ENCODE measurements around the gene DTNA.

Gene DTNA

DNA sequence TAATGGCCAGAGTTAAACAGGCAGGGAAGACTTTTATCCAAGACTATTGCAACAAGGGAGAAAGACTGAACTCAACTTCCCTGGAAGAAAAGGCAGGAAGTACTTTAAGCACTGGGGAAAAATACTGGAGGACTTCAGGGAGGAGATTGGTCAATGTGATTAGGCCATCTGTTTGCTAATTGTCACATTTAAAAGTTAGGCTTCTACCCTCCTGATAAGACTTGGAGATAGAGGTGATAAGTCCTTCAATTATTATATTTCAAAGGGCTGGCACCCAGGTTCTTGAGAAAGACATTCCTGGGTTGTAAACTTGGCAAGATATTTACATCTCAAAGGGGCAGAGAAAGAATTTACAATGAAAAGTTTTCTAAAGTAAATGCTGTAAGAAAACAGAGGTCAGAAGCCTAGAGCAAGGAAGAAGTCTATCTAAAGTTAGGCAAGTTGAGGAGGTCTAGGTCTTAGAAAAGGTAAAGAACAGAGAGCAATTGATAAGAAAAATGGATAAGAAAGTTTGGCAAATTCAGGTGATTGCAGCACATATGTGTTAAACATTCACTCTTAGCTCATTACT, 48.4 kb downstream of the DTNA start:
- DNase-seq: no peak
- intact Hi-C loops (cut with DNase I): no loop called here

DNA sequence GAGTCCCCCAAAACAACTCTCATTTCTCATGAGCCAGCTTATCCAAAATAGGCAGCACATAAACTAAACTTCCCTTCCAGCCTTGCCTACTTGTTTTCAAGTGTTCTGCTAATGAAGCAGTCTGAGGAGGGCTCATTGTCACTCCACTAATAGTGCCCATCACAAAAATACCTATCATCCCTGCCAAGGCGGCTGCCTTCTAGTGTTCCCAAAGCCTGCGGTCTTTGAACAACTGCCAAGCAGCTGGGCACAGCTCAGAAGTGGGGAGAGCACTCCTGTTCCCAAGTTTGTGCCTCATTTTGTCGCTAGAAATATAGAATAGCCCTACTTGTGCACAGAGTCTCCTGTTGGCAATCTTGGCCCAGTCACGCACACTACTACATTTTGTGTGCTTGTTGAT, 50.3 kb downstream of the DTNA start:
- DNase-seq: peak in 22 of 42 donors; percentile 10 to 61 (median 40)
- intact Hi-C loops (cut with DNase I): no loop called here

DNA sequence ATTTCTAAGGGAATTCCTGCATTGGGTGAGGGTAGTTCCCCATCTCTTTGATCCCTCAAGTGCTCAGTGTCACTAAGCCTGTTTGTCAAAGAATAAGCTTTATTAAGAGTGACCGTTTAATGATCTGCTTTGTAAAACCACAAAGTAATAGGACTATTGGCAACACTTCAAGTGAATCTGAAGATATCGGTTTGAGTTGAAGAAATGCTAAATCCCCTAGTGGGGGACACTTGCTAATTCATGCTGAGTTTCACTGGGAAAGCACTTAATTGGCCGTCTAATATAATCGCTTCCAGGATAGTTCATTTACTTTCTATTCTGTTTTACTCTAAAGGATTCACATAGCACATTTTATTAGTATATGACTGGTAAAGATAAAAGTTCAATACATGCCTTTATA, 54.4 kb downstream of the DTNA start:
- intact Hi-C loops (cut with DNase I): no loop called here
- no peak for DNase-seq

DNA sequence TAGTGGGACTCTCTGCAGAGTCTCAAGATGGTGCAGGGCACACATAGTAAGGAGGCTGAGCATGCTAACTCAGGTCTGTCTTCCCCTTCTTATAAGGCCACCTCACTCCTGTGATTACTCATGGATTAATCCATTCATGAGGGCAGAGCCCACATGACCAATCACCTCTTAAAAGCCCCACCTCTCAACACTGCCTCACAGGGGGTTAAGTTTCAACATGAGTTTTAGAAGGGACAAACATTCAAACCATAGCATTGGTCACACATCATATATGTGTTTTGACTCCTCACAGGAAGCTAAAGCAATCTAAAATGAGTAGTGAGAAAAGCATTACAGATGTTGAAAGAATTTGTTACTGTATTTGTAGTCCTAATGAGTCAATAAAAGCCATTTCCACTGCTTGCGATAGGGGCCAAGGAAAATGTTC, 57.5 kb downstream of the DTNA start:
- no peak for DNase-seq
- intact Hi-C loops (cut with DNase I): no loop called here

DNA sequence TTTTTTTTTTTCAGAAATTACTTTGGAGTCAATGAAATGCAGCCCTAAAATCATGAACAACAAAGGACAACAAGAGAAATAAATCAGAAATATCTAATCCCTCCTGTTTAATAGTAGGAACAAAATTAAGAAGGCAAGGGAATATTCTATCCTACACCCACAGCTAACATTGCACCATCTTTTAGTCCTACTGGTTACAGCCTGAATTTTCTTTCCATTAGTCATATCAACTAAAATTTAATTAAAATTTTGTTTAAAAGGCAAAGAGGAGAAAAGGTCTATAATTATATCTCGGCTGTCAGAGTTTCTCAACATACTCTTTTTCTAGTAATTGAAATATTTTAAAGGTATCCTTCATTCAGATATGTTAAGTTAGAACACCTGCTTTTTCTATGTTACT, 61.9 kb downstream of the DTNA start:
- intact Hi-C loops (cut with DNase I): no loop called here
- no peak for DNase-seq

DNA sequence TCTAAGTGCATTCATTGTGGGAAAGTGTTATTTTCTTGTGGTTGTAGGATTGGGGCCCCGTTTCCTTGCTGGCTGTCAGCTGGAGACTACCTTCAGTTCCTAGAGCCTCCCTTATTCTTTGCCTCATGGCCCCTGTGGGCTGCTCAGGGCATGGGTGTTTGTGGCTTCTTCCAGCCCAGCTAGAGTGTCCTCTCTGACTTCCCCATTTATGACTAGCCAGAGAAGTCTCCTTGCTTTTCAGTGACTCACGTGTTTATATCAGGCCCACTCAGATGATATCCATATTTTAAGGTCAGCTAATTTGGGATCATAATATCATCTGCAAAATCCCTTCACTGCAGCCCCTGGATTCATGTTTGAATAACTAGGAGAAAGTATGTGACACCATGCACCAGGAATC, 62.8 kb downstream of the DTNA start:
- intact Hi-C loops (cut with DNase I): no loop called here
- DNase-seq: no peak

DNA sequence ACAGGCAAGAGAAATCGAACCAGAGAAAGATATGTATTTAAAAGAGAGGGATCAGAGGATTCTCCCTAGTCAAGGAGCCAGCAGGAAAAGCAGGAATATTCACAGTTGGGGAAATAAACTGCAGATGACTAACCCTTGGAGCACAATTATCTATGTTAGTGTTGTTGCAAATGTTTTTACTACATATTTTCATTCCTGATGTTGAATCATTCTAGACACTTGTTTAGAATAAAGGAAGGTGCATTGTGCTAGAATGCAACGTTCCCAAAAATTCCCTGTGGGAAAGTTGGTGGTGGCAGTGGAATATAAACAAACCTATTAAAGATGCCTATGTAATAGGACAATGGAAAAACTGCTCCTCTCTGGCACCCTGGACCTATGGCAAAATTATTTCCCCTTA, 63.3 kb downstream of the DTNA start:
- DNase-seq: no peak
- intact Hi-C loops (cut with DNase I): no loop called here

DNA sequence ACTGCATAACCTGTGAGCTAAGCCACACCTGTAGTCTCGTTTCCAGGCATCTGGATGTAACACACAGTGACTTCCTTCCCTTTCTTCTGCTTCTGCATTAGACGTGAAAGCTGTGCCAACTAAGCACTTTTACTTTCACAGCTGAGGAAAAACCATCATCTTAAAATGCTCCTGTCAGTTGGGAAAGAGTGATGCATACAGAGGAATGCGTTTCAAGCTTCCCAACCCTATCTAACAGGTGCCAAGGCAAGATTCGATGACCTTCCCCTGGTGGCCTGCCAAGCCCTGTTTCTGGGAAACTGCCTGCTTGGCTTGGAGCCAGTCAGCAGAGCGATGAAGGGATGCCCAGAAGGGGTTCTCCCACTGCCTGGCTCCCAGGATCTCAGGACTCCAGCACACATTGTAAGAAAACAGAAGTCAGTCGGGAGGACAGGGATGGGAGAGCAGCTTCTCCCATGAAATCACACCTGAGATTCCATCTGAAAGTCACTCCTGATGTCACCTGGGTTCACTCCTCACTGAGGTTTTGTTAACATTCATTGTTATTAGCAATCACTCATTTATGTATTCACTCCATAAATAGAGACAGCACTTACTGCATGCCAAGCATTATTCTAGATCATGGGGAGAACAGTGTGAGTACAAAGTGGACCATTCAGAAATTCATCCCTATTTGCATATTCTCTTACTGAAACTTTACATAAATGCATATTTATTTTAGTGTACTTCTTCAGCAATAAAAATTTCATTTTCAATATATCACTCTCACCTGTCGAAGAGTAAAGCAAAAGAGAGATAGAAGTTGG, 64.1 kb downstream of the DTNA start:
- intact Hi-C loops (cut with DNase I): no loop called here
- peak in 41 of 42 donors; percentile 11 to 82 (median 51) for DNase-seq

DNA sequence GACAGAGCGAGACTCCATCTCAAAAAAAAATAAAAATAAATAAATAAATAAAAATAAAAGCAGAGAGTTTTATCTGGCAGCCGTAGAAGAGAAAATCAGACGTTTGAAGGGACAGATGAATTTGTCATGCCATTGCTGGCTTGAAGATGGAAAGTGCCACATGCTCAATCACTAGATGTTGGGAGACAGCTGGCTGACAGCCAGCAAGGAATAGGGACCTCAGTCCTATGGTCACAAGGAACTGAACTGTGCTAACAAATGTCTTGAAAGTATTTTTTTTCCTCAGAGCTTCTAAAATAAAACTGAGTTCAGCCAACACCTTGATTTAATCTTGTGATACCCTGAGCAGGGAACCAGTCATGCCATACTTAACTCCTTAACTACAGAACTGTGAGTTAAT, 65.4 kb downstream of the DTNA start:
- DNase-seq: no peak
- intact Hi-C loops (cut with DNase I): no loop called here

DNA sequence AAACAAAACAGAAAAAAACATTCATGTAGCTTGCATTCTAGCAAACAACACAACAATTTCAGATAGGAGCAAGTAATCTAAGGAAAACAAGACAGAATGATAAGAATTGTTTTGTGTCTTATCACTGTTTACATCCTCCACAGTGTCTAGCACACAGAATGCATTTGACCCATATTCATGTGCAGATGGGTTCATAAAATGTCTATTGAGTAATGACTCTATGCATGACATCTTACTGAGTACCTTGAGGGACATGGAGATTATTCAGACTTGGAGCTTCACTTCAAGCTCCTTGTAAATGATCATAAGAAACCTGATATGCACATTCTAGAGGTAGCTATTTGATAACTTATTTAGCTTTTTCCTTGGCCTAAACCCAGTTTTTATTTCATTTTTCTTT, 69.0 kb downstream of the DTNA start:
- intact Hi-C loops (cut with DNase I): no loop called here
- no peak for DNase-seq

DNA sequence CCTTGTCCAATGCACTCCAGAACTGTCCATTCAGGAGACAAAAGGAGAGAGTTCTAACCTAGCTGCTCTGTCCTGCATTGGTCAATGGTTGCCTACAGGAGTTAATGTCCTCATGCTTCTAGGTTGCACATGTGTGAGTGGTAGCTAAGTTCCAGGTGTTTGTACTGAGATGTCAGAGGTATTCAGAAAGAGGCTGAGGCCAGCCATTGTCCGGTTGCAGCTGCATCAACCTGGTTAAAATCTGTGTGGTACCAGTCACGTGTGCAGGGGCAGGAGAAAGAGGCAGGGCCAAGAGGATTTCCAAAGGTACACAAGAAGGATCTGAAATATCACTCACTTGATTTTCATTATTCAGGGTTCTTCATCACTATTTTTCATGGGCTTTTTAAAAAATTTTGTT, 70.8 kb downstream of the DTNA start:
- no peak for DNase-seq
- intact Hi-C loops (cut with DNase I): loop anchor here (10.0 kb wide), 2 partner anchors 126 to 426 kb away; no protein-coding TSS in a partner anchor

DNA sequence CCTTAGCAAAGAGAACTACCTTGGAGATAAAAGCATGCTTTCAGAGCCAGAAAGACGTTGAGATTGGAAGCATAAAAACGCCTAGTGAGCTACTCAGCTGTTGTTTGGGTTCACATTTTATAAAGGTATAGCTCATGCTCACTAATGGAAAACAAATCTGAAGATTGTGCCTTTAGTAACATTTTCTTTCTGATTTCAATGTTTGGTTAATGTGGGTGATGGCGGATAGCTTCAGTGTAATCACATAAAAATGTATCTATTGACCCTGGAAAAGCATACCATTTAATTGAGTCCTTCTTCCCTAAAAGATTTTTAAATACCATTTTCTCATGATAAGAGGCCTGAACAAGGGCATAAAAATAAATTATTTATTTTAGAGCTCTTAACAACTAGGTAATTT, 73.4 kb downstream of the DTNA start:
- intact Hi-C loops (cut with DNase I): loop anchor here (10.0 kb wide), 2 partner anchors 129 to 429 kb away; no protein-coding TSS in a partner anchor
- DNase-seq: no peak

DNA sequence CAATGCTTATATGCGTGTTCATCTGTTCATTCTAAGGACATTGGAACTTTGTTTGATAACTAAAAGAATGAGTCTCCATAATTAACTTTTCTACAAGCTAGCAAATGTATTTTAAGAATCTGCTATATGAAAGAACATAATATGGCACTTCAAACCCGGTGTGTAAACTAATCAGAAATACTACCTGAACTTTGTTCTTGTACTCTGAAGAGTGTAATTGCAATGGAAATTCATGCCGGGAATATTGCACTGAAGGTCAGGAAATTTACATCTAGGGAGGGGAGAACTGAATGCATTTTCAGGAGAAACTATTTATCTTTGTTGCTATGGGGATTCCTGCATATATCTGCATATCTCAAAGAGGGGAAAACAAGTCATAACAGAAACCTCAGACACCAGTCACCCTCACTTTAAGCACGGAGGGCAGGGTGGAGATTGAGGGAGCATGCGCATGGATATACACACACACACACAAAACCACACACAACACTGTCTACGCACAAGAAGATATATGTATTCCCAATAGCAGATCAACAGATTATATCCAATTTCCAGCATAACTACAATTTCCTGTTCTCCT, 76.2 kb downstream of the DTNA start:
- intact Hi-C loops (cut with DNase I): loop anchor here (10.0 kb wide), 2 partner anchors 131 to 431 kb away; no protein-coding TSS in a partner anchor
- DNase-seq: no peak

DNA sequence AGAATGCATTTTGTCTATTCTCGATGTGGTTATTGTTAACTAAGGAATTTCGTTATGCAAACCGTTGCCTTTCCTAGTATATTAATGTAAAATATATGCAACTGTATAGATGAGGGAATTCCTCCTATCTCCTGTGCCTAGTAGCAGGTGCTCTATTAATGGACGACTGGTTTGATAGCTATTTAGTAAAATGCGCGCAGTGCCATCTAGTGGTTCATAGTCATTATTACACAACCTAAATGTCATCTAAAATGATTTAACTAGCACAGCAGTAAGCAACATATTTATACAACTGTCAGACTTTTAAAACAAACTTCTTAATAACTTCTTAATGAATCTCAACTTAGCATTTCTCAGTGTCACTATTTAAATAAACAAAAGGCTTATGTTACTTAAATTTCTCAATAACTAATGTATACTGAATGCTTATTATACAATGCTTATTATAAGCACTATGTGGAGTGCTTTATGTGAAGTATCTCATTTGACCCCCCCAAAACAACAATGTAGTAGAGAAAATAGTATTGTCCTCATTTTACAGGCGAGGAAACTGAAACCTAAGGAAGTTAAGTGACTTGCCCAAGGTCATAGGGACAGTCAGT, 77.9 kb downstream of the DTNA start:
- intact Hi-C loops (cut with DNase I): loop anchor here (10.0 kb wide), 2 partner anchors 133 to 433 kb away; no protein-coding TSS in a partner anchor
- DNase-seq: peak in 24 of 42 donors; percentile 8 to 84 (median 60)

DNA sequence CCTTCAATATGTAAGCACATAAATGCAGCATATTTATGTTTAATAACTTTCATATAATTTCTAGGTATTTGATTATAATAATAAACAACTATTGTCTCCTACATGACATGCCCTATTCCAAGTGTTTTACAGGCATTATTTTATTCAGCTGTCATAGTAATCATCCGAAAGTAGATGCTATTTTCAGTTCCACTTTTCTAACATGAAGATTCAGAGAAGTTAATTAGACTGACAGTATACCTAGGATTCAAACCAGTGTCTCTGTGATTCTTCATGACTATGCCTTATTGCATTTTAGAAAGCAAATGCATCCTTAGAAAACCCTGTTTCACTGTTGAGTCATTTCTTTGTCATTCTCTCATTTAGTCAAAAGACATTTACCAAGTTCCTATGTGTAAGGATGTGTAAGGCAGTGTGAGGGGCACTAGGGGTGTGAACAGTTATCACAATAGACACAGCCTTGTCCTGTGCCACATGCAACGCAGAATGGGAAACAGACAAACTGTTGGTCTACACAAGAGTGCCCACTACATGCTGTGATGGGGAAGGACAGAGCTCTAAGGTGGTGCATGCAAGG, 79.8 kb downstream of the DTNA start:
- intact Hi-C loops (cut with DNase I): loop anchor here (10.0 kb wide), 2 partner anchors 135 to 435 kb away; no protein-coding TSS in a partner anchor

DNA sequence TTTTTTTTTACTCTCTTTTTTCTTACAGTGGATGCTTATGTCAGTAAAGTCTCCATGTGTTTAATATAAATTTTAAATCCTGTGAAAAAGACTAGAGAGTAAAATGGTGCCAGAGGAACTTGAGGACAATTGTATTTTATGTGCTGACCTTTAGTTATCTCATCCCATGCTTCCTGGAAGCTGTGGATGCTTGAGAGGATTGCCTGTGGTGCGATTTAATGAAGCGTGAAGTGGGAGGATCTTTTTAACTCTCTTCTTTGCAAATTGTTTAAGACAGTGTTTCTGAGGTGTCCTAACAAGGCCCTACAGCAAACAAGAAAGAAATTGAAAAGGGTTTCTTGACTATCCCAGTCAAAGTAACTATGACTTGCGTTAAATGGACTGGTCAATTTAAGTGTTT, 84.2 kb downstream of the DTNA start:
- DNase-seq: no peak
- intact Hi-C loops (cut with DNase I): no loop called here

More for the DNA sequence above, 79.8 kb downstream of the DTNA start:
- no peak for DNase-seq

DNA sequence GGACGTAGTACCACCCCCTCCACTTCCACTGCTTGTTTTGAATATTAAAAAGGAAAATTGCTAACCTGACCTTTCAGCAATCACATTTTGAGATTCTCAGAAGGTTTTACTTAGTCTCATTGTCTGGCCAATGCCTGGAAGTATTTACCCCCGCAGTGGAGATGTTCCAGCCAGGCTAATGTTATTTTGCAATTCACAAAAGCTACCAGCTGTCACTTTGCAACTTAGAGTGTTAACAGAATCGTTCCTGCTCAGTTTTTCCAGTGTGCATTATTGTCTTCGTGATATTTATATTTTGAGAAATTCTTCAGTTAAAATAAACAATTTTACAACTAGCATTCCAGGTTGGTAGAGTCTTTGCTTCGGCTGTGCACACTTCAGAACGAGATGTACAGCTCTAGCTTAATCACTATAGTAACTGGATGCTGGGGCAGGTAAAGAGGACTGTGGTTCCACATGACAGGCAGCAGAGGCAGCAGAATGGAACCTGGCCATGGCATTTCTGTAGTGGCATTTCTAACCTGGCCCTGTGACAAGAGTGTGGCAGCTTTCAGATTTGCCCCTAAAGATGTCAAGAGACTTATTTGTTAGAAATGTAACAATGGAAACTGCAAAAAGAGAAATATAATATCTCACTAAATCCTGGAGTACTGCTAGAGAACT, 85.1 kb downstream of the DTNA start:
- intact Hi-C loops (cut with DNase I): no loop called here
- no peak for DNase-seq

DNA sequence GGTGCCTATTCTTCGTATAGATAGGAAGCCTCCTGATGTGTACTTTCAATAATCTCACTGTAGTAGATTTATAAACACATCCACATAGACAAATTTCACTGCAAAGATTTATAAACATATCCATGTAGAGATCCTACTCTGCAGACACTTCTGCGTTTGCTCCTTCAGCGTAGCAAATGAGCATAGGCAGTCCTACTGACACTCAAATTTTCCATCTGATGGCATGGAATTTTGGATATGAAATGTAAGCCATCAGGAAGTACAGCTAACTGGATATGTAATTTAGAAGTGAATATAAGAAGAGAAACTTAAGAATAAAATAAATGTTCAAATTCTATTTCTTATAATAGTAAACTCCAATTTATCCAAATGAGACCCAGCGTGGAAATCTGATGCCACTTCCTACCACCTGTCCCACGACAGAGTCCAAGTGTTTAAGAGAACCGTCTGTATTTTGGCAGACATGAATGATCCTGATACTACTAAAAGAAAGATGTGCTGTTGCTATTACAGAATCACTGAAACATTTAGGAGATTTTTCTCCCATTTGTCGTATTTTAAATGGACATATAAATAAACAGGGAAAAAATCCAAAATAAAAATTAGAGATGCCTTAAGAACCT, 86.0 kb downstream of the DTNA start:
- intact Hi-C loops (cut with DNase I): no loop called here
- DNase-seq: no peak

DNA sequence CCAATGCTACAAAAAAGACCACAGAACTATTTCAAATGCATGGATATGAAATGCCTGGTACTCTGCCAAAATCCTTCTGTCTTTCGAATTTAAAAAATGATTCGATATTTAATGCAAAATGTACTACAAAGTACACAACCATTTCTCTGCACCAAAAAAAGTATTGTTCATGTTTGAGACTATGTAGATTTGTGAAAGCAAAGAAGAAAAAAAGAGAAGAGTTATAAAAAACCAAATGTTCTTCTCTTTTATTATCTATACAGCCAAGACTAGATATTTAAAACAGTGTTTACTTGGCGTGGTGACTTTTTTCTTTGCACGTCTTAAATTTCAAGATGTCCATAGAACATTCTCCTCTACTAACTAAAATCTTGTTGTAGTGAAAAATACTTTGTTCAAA, 89.2 kb downstream of the DTNA start:
- DNase-seq: no peak
- intact Hi-C loops (cut with DNase I): no loop called here
